SK-N-SH (cell line): Measurements from ENCODE around the gene CCDC187. TPM values are rescaled to one million over a fixed set of nuclear protein-coding genes. Genes with fewer than 3 reads are reported as not detected.

ENCODE experiments used
- CTCF ChIA-PET: fragments of 300-600, 350-600 bp; formaldehyde crosslinking; extraction: SDS; loops from one replicate; lab custom pipeline; 2021; lab: Yijun Ruan, JAX
- POLR2A ChIA-PET: fragments of 350-600 bp; sonication (Branson Sonifier 250); formaldehyde crosslinking; extraction: SDS; loops from one replicate; lab custom pipeline; 2020; ENCODE audit warnings: antibody characterized with exemption, inconsistent platforms; lab: Yijun Ruan, JAX
- DNase-seq: peaks from one replicate; pipeline ENCODE4 v3.0.0; 2012
- H2AFZ ChIP-seq: fragments of 200-600 bp; sonication (generic); 2 replicates; pipeline ENCODE4 v1.8.1; 2016; ENCODE audit warnings: antibody characterized with exemption, mild to moderate bottlenecking, low read depth
- H3F3A ChIP-seq: fragments of 200-600 bp; sonication (generic); replicated peaks from 2 replicates; pipeline ENCODE3; 2016; ENCODE audit warnings: antibody characterized with exemption, mild to moderate bottlenecking; ENCODE audit not compliant: insufficient read depth
- H3K27ac ChIP-seq, 2 experiments: fragments of 200-500 bp in 1 of 2; fragments of 200-600 bp in 1 of 2; sonication (Bioruptor generic) in 1 of 2; sonication (generic), shearing (Covaris generic) in 1 of 2; 2 replicates each; pipeline versions ENCODE4 v1.5.1 to v1.6.1; 2014 to 2016; ENCODE audit warnings: low read depth in 2 of 2, inconsistent platforms in 1 of 2, low read length in 1 of 2, mild to moderate bottlenecking in 1 of 2, mixed read lengths in 1 of 2
- H3K27me3 ChIP-seq: fragments of 200-600 bp; sonication (generic), shearing (Covaris generic); 2 replicates; pipeline ENCODE4 v1.6.1; 2016; ENCODE audit warnings: mixed run types; ENCODE audit not compliant: insufficient read depth
- H3K36me3 ChIP-seq, 2 experiments: fragments of 200-500 bp in 1 of 2; fragments of 200-600 bp in 1 of 2; sonication (Bioruptor generic) in 1 of 2; sonication (generic) in 1 of 2; replicated peaks in 1 of 2; 2 replicates each; pipeline versions ENCODE3 to v1.5.1; 2014 to 2016; ENCODE audit warnings: low read length in 1 of 2, mild to moderate bottlenecking in 1 of 2; ENCODE audit not compliant: insufficient read depth in 2 of 2, control insufficient read depth in 1 of 2
- H3K4me1 ChIP-seq, 2 experiments: fragments of 200-500 bp in 1 of 2; fragments of 200-600 bp in 1 of 2; sonication (Bioruptor generic) in 1 of 2; sonication (generic), shearing (Covaris generic) in 1 of 2; 2 replicates each; pipeline versions ENCODE4 v1.5.1 to v1.6.1; 2014 to 2016; ENCODE audit warnings: low read depth in 1 of 2, low read length in 1 of 2, mixed run types in 1 of 2; ENCODE audit not compliant: insufficient read depth in 2 of 2, control insufficient read depth in 1 of 2
- H3K4me2 ChIP-seq: fragments of 200-600 bp; sonication (generic), shearing (Covaris generic); 2 replicates; pipeline ENCODE4 v1.6.1; 2017; ENCODE audit warnings: mixed run types
- H3K4me3 ChIP-seq, 2 experiments: fragments of 200-500 bp in 1 of 2; fragments of 200-600 bp in 1 of 2; sonication (Bioruptor generic) in 1 of 2; sonication (generic), shearing (Covaris generic) in 1 of 2; 2 replicates each; pipeline versions ENCODE4 v1.5.1 to v1.8.1; 2014 to 2016; ENCODE audit warnings: low read depth in 2 of 2, inconsistent platforms in 1 of 2, low read length in 1 of 2, mild to moderate bottlenecking in 1 of 2, mixed read lengths in 1 of 2, moderate library complexity in 1 of 2
- H3K79me2 ChIP-seq: fragments of 200-600 bp; sonication (generic); 2 replicates; pipeline ENCODE4 v1.8.1; 2017; ENCODE audit warnings: mild to moderate bottlenecking; ENCODE audit not compliant: insufficient read depth
- H3K9ac ChIP-seq: fragments of 200-600 bp; sonication (generic); 2 replicates; pipeline ENCODE4 v1.6.1; 2017; ENCODE audit warnings: mixed run types
- H3K9me2 ChIP-seq: fragments of 200-600 bp; sonication (generic); 2 replicates; pipeline ENCODE4 v1.6.1; 2017; ENCODE audit warnings: mixed run types
- H3K9me3 ChIP-seq: fragments of 200-600 bp; sonication (generic); 2 replicates; pipeline ENCODE4 v1.6.1; 2017; ENCODE audit warnings: mixed run types, mild to moderate bottlenecking, moderate library complexity
- H4K20me1 ChIP-seq: fragments of 200-600 bp; sonication (generic); 2 replicates; pipeline ENCODE4 v1.6.1; 2017; ENCODE audit warnings: mild to moderate bottlenecking, mixed run types; ENCODE audit not compliant: insufficient read depth
- CTCF ChIP-seq: fragments of 200-600 bp; sonication (generic); IDR thresholded peaks from 2 replicates; pipeline ENCODE4 v1.6.1; 2017; ENCODE audit warnings: antibody characterized with exemption, mild to moderate bottlenecking, moderate library complexity
- EZH2phosphoT487 ChIP-seq: fragments of 200-600 bp; sonication (generic); IDR thresholded peaks from 2 replicates; pipeline ENCODE4 v1.6.1; 2017; ENCODE audit warnings: low read depth, mixed run types, mild to moderate bottlenecking, antibody characterized with exemption, moderate library complexity, borderline replicate concordance
- GABPA ChIP-seq: IDR thresholded peaks from 2 replicates; pipeline ENCODE4 v1.4.0; 2012; ENCODE audit warnings: low read depth, mild to moderate bottlenecking
- MAX ChIP-seq: IDR thresholded peaks from 2 replicates; pipeline ENCODE4 v1.4.0; 2012; ENCODE audit warnings: low read depth
- PBX3 ChIP-seq: IDR thresholded peaks from 2 replicates; pipeline ENCODE4; 2012
- POLR2AphosphoS5 ChIP-seq: IDR thresholded peaks from 2 replicates; pipeline ENCODE4 v1.6.1; 2012; ENCODE audit warnings: low read depth, low read length
- RAD21 ChIP-seq: IDR thresholded peaks from 2 replicates; pipeline ENCODE4 v1.6.1; 2012; ENCODE audit warnings: mild to moderate bottlenecking, low read length
- REST ChIP-seq: IDR thresholded peaks from 2 replicates; pipeline ENCODE4 v1.6.1; 2012; ENCODE audit warnings: mild to moderate bottlenecking, low read depth, low read length, moderate library complexity
- SIN3A ChIP-seq: IDR thresholded peaks from 2 replicates; pipeline ENCODE4 v1.6.1; 2012; ENCODE audit warnings: low read depth, mild to moderate bottlenecking, low read length, moderate library complexity, borderline replicate concordance
- SMC3 ChIP-seq: IDR thresholded peaks from 2 replicates; pipeline ENCODE4 v1.6.1; 2012; ENCODE audit warnings: low read depth, low read length, improper control_type of control experiment
- TCF12 ChIP-seq: IDR thresholded peaks from 2 replicates; pipeline ENCODE4 v1.4.0; 2012
- WGBS: methylation state at CpG from one replicate; pipeline ENCODE4 v1.1.6; 2017; ENCODE audit warnings: low lambda C conversion rate; 5-methylcytosine and 5-hydroxymethylcytosine counted together
- polyA plus RNA-seq, 3 experiments: library from polyadenylated mRNA; depleted of rRNA; stranded (reverse); fragments of >200 nt; gene quantifications; 2 replicates each; pipeline ENCODE4 v1.2.3, GENCODE V29; 2012

Gene CCDC187
- polyA plus RNA-seq, 1 of the 3 experiments (the other 2 are of a cell fraction), result not detected

GRCh38 chr9:136327304-136327974 is 23.5 kb upstream of the CCDC187 start, which contains the start of gene GPSM1 (continued):
- TF ChIP-seq REST, result no peak
- TF ChIP-seq POLR2AphosphoS5, result peak; percentile 63
- no peak for TF ChIP-seq CTCF
- TF ChIP-seq TCF12, result no peak
- TF ChIP-seq SMC3, result no peak
- TF ChIP-seq PBX3, result no peak
- no peak for TF ChIP-seq RAD21
- TF ChIP-seq SIN3A, result peak; percentile 48; the same call in 1 of the 2 replicates
- TF ChIP-seq EZH2phosphoT487, result no peak

- WGBS, result 50% methylated on average over 9 of the region's 17 CpGs
- Histone ChIP-seq H3K9me2 (no peaks in the 10 kb centered on the region), H3K79me2 (peaks cover 37% of the 10 kb centered on the region), H2AFZ (peak overlapping the region; percentile 88; the same call in 1 of the 2 replicates), H3K4me3 (peak overlapping the region; percentile 48 to 84; a peak in 3 of 4 replicates), H4K20me1 (peaks cover 31% of the 10 kb centered on the region), H3K9ac (peak overlapping the region; percentile 67), H3K4me2 (peak overlapping the region; percentile 90), H3F3A (peaks cover 3% of the 10 kb centered on the region), H3K36me3 (peaks cover 0 to 2% of the 10 kb centered on the region in 2 experiments), H3K27me3 (no peaks in the 10 kb centered on the region), H3K9me3 (no peaks in the 10 kb centered on the region), H3K4me1 (peaks cover 24 to 50% of the 10 kb centered on the region in 2 experiments), H3K27ac (peak overlapping the region; percentile 87 to 98)
- DNase-seq, result no peak
- POLR2A ChIA-PET, result interaction anchor here (0.8 to 1.3 kb wide), 5 partner anchors 21 to 83 kb away, joined by 3 to 5 read pairs (median 4); no protein-coding TSS in a partner anchor
- TF ChIP-seq GABPA (no peak), MAX (0 out of 2 replicates have a peak, but pooled peaks have one; percentile 10)
- CTCF ChIA-PET, result interaction anchor here (0.7 to 8.1 kb wide), 11 partner anchors 10 to 162 kb away, joined by 3 to 91 read pairs (median 6); partner anchors contain the start of genes CARD9 and DNLZ
Observed at GRCh38 chr9:136326761-136327303, 22.9 kb upstream of the CCDC187 start.
